ENCODE data around the gene F10.
A peak's percentile ranks its signal among the peaks of the same experiment; 100 is the strongest.

Gene F10

GRCh38 chr13:113195360-113195759 is 72.8 kb downstream of the F10 start:
- peaks cover 43% of the 10 kb centered on the region for H3K36me3 ChIP-seq
- H3K4me1 ChIP-seq (ENCODE audit: control insufficient read depth in 1 of 2, insufficient read depth in 1 of 2, low read depth in 1 of 2, low read length in 1 of 2), result peaks cover 6 to 9% of the 10 kb centered on the region in 2 experiments
- H3K27me3 ChIP-seq, result no peaks in the 10 kb centered on the region
- peak overlapping the region; percentile 37 for H3K27ac ChIP-seq
- H3K9me3 ChIP-seq, result no peaks in the 10 kb centered on the region
- TF ChIP-seq CTCF (IDR thresholded peaks at IDR 0.05), result no peak
- no peak overlapping the region for H3K4me3 ChIP-seq (ENCODE audit: low read depth in 1 of 2, low read length in 1 of 2)

GRCh38 chr13:113196970-113197737 is 74.6 kb downstream of the F10 start:
- no peak for TF ChIP-seq CTCF (IDR thresholded peaks at IDR 0.05)
- H3K27ac ChIP-seq, result no peak overlapping the region
- H3K4me1 ChIP-seq (ENCODE audit: control insufficient read depth in 1 of 2, insufficient read depth in 1 of 2, low read depth in 1 of 2, low read length in 1 of 2), result peaks cover 6 to 9% of the 10 kb centered on the region in 2 experiments
- H3K36me3 ChIP-seq, result peaks cover 33% of the 10 kb centered on the region
- H3K27me3 ChIP-seq, result no peaks in the 10 kb centered on the region
- H3K4me3 ChIP-seq (ENCODE audit: low read depth in 1 of 2, low read length in 1 of 2), result no peak overlapping the region
- no peaks in the 10 kb centered on the region for H3K9me3 ChIP-seq
